HepG2 (cell line): ENCODE measurements around the gene LPCAT4. TPM values are rescaled to one million over a fixed set of nuclear protein-coding genes. Genes with fewer than 3 reads are reported as not detected.

Experiments used
- ATAC-seq: fragments of 200-7000 bp; cut with Tn5 transposase; 3 replicates; pipeline ENCODE4 v1.9.1; 2020; ENCODE audit warnings: mild to moderate bottlenecking, moderate library complexity
- BruUV-seq: library from RNA; stranded (reverse); fragments of 400-500 nt; replicated peaks from 2 replicates; lab custom pipeline; 2021; lab: Mats Ljungman, UMichigan
- CTCF ChIA-PET: fragments of 300-600 bp; formaldehyde crosslinking; extraction: SDS; loops from one replicate; lab custom pipeline; 2021; ENCODE audit warnings: low total read pairs, inconsistent platforms, low intra/inter-chr PET ratio; lab: Yijun Ruan, JAX
- POLR2A ChIA-PET: fragments of 350-600 bp; sonication (Branson Sonifier 250); formaldehyde crosslinking; loops from one replicate; lab custom pipeline; 2020; ENCODE audit warnings: antibody characterized with exemption, inconsistent platforms; lab: Yijun Ruan, JAX
- DNase-seq: peaks from one replicate; pipeline ENCODE4 v3.0.0-alpha.2; 2015; ENCODE audit warnings: low spot score
- FAIRE-seq: peaks from 3 replicates; lab custom pipeline; 2011; peaks lifted over from hg19 to GRCh38; lab: Jason Lieb, UNC
- H2AFZ ChIP-seq: one replicate; pipeline ENCODE4 v1.6.1; 2011; ENCODE audit warnings: low read length, inconsistent platforms
- H3K27ac ChIP-seq: fragments of 300-600 bp; 3 replicates; pipeline ENCODE4 v1.8.0; 2011; ENCODE audit warnings: mixed run types, mild to moderate bottlenecking, mixed read lengths, low read length, inconsistent platforms; ENCODE audit not compliant: insufficient read depth; ENCODE audit errors: extremely low read length
- H3K27me3 ChIP-seq, 2 experiments: fragments of 200-600 bp in 1 of 2; 2 replicates in 1 of 2; 3 replicates in 1 of 2; pipeline versions ENCODE4 v1.6.0 to v1.8.0; 2011; ENCODE audit warnings: low read length in 2 of 2, mild to moderate bottlenecking in 2 of 2, moderate library complexity in 2 of 2, inconsistent platforms in 1 of 2; ENCODE audit not compliant: insufficient read depth in 2 of 2, control insufficient read depth in 1 of 2
- H3K36me3 ChIP-seq, 2 experiments: fragments of 200-600 bp in 1 of 2; replicated peaks in 1 of 2; 2 replicates in 1 of 2; 3 replicates in 1 of 2; pipeline versions ENCODE4 v1.5.1 to v1.8.0; 2011; ENCODE audit warnings: low read length in 2 of 2, inconsistent platforms in 1 of 2; ENCODE audit not compliant: insufficient read depth in 2 of 2, control insufficient read depth in 1 of 2
- H3K4me1 ChIP-seq: 2 replicates; pipeline ENCODE4 v1.5.1; 2012; ENCODE audit warnings: low read length, inconsistent platforms; ENCODE audit not compliant: insufficient read depth
- H3K4me2 ChIP-seq: 2 replicates; pipeline ENCODE4 v1.6.0; 2011; ENCODE audit warnings: low read depth, low read length, inconsistent platforms
- H3K4me3 ChIP-seq, 3 experiments: fragments of 200-600 bp in 1 of 3; sonication (generic), shearing (Covaris generic) in 1 of 3; replicated peaks in 1 of 3; 2 replicates each; pipeline ENCODE4 v1.5.1; 2011 to 2016; ENCODE audit warnings: low read length in 3 of 3, inconsistent platforms in 2 of 3, low read depth in 2 of 3, mild to moderate bottlenecking in 2 of 3, control low read depth in 1 of 3, mixed read lengths in 1 of 3; ENCODE audit not compliant: insufficient read depth in 1 of 3
- H3K79me2 ChIP-seq: one replicate; pipeline ENCODE4 v1.6.1; 2011; ENCODE audit warnings: low read length, inconsistent platforms; ENCODE audit not compliant: insufficient read depth
- H3K9ac ChIP-seq: 2 replicates; pipeline ENCODE4 v1.6.0; 2011; ENCODE audit warnings: mild to moderate bottlenecking, low read depth, low read length, inconsistent platforms; ENCODE audit not compliant: insufficient read depth
- H3K9me3 ChIP-seq: 2 replicates; pipeline ENCODE4 v1.5.1; 2012; ENCODE audit warnings: mild to moderate bottlenecking, low read length
- H4K20me1 ChIP-seq: 2 replicates; pipeline ENCODE4 v1.6.0; 2011; ENCODE audit warnings: inconsistent platforms, mild to moderate bottlenecking, low read length, moderate library complexity; ENCODE audit not compliant: insufficient read depth
- CAMTA2 ChIP-seq: sonication (generic); formaldehyde crosslinking; IDR thresholded peaks from 2 replicates; pipeline ENCODE4 v1.4.0; 2020; ENCODE audit warnings: mild to moderate bottlenecking, missing genetic modification reagents, borderline replicate concordance
- DNMT3B ChIP-seq: conservative IDR thresholded peaks from 2 replicates; pipeline ENCODE4 v1.6.1; 2016; ENCODE audit warnings: missing biosample characterization, control low read depth
- MLLT10 ChIP-seq: sonication (generic); formaldehyde crosslinking; IDR thresholded peaks from 2 replicates; pipeline ENCODE4 v1.4.0; 2020; ENCODE audit warnings: missing genetic modification reagents
- PAWR ChIP-seq: sonication (generic); formaldehyde crosslinking; IDR thresholded peaks from 2 replicates; pipeline ENCODE4 v1.4.0; 2020; ENCODE audit warnings: missing genetic modification reagents, mild to moderate bottlenecking, borderline replicate concordance
- RARG ChIP-seq: sonication (generic); formaldehyde crosslinking; IDR thresholded peaks from 2 replicates; pipeline ENCODE4 v1.4.0; 2020; ENCODE audit warnings: low read depth, mild to moderate bottlenecking, missing genetic modification reagents
- SMARCE1 ChIP-seq: fragments of 450-650 bp; IDR thresholded peaks from 2 replicates; pipeline ENCODE4 v1.6.1; 2017; ENCODE audit warnings: borderline replicate concordance
- SP140L ChIP-seq: sonication (generic); formaldehyde crosslinking; IDR thresholded peaks from 2 replicates; pipeline ENCODE4 v1.4.0; 2020; ENCODE audit warnings: missing genetic modification reagents, borderline replicate concordance
- TAF15 ChIP-seq: fragments of 200-400 bp; formaldehyde crosslinking; IDR thresholded peaks from one replicate; pipeline ENCODE4 v1.6.1; 2018; ENCODE audit warnings: mild to moderate bottlenecking, low read depth, low read length; ENCODE audit not compliant: poor library complexity, severe bottlenecking
- TBX2 ChIP-seq: sonication (generic); formaldehyde crosslinking; IDR thresholded peaks from 2 replicates; pipeline ENCODE4 v1.5.0; 2020; ENCODE audit warnings: missing genetic modification reagents, mild to moderate bottlenecking, borderline replicate concordance
- ZBTB3 ChIP-seq: sonication (generic); formaldehyde crosslinking; IDR thresholded peaks from 2 replicates; pipeline ENCODE4 v1.4.0; 2020; ENCODE audit warnings: low read depth, mild to moderate bottlenecking, moderate library complexity, missing genetic modification reagents, borderline replicate concordance
- ZNF17 ChIP-seq: sonication (generic); formaldehyde crosslinking; IDR thresholded peaks from 2 replicates; pipeline ENCODE4 v1.5.0; 2020; ENCODE audit warnings: mild to moderate bottlenecking, missing genetic modification reagents
- ZNF546 ChIP-seq: sonication (generic); formaldehyde crosslinking; conservative IDR thresholded peaks from 2 replicates; pipeline ENCODE4 v1.8.1; 2023; ENCODE audit warnings: mild to moderate bottlenecking, missing genetic modification reagents
- ZNF775 ChIP-seq: sonication (generic); formaldehyde crosslinking; IDR thresholded peaks from 2 replicates; pipeline ENCODE4 v1.4.0; 2020; ENCODE audit warnings: missing genetic modification reagents, mild to moderate bottlenecking, moderate library complexity, borderline replicate concordance
- in situ Hi-C: cut with HindIII; loops from 2 replicates; pipeline ENCODE4 v1.10.0; 2017; ENCODE audit warnings: low pct_unique_long_range_greater_than_20kb; ENCODE audit not compliant: extremely low pct_ligation_motif_present
- intact Hi-C: fragments of 100-400 bp; cut with micrococcal nuclease; formaldehyde crosslinking; loops from one replicate; pipeline ENCODE4 v1.10.0; 2022; ENCODE audit not compliant: unreplicated experiment
- polyA plus RNA-seq, 8 experiments: library from polyadenylated mRNA; depleted of rRNA in 3 of 8; stranded (reverse) in 7 of 8; unstranded in 1 of 8; fragments of >200 nt; fragmentation: Illumina TruSeq in 4 of 8; extraction: Trizol in 4 of 8; gene quantifications; 2 replicates each; pipeline versions ENCODE4 v1.2.1 to v1.2.3, GENCODE V29; 2011 to 2016; ENCODE audit warnings: low read depth in 4 of 8, missing spikeins in 1 of 8, mixed read lengths in 1 of 8; ENCODE audit not compliant: insufficient read depth in 1 of 8
- total RNA-seq, 5 experiments: library from RNA; depleted of rRNA; stranded (reverse); fragments of >200 nt; fragmentation: Illumina TruSeq; extraction: Trizol; gene quantifications; 2 replicates each; pipeline ENCODE4 v1.2.3, GENCODE V29; 2016; ENCODE audit warnings: low read depth in 1 of 5
- TF ChIP-seq, protein P1 (sequence below): sonication (generic); formaldehyde crosslinking; IDR thresholded peaks from 2 replicates; pipeline ENCODE4 v1.4.0; 2020; ENCODE audit warnings: missing genetic modification reagents
- TF ChIP-seq, protein P2 (sequence below): sonication (generic); formaldehyde crosslinking; IDR thresholded peaks from 2 replicates; pipeline ENCODE4 v1.5.0; 2020; ENCODE audit warnings: mild to moderate bottlenecking, missing genetic modification reagents
- TF ChIP-seq, protein P3 (sequence below): sonication (generic); formaldehyde crosslinking; IDR thresholded peaks from 2 replicates; pipeline ENCODE4 v1.5.0; 2020; ENCODE audit warnings: missing genetic modification reagents
- TF ChIP-seq, protein P4 (sequence below): sonication (generic); formaldehyde crosslinking; IDR thresholded peaks from 2 replicates; pipeline ENCODE4 v1.4.0; 2020; ENCODE audit warnings: missing genetic modification reagents

Gene LPCAT4
- total and polyA plus RNA-seq, 2 of the 13 experiments (the other 11 are each of a cell fraction or from before 2014, with no cell fraction given), result 8.1 to 57.1 TPM

DNA sequence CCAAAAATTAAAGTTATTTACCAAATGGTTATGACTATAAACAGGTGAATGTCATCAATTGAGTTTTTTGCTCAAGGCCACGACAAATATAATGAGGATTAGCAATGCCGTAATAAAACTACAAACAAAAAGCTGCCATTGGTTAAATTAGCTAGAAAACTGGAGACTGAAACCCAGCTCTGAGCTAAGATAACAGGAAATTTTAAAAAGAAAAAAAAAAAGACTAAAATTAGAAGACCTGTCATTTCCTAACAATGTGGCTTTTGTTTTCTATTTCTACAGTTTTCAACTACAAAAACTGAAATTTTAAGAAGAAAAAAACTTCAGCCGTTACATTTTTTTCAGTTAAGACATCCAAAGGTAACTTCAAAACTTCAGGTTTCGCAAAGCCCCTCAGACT is 39.1 kb downstream of the LPCAT4 start (continued):
- TF ChIP-seq, protein P1, sequence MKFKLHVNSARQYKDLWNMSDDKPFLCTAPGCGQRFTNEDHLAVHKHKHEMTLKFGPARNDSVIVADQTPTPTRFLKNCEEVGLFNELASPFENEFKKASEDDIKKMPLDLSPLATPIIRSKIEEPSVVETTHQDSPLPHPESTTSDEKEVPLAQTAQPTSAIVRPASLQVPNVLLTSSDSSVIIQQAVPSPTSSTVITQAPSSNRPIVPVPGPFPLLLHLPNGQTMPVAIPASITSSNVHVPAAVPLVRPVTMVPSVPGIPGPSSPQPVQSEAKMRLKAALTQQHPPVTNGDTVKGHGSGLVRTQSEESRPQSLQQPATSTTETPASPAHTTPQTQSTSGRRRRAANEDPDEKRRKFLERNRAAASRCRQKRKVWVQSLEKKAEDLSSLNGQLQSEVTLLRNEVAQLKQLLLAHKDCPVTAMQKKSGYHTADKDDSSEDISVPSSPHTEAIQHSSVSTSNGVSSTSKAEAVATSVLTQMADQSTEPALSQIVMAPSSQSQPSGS, result no peak
- TF ChIP-seq SP140L (CRISPR knock-in tag) (no peak), MLLT10 (CRISPR knock-in tag) (no peak), RARG (CRISPR knock-in tag) (no peak), SMARCE1 (no peak), ZNF775 (CRISPR knock-in tag) (no peak), PAWR (CRISPR knock-in tag) (no peak)
- TF ChIP-seq, protein P2, sequence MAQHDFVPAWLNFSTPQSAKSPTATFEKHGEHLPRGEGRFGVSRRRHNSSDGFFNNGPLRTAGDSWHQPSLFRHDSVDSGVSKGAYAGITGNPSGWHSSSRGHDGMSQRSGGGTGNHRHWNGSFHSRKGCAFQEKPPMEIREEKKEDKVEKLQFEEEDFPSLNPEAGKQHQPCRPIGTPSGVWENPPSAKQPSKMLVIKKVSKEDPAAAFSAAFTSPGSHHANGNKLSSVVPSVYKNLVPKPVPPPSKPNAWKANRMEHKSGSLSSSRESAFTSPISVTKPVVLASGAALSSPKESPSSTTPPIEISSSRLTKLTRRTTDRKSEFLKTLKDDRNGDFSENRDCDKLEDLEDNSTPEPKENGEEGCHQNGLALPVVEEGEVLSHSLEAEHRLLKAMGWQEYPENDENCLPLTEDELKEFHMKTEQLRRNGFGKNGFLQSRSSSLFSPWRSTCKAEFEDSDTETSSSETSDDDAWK (CRISPR knock-in tag), result no peak
- TF ChIP-seq, protein P3, sequence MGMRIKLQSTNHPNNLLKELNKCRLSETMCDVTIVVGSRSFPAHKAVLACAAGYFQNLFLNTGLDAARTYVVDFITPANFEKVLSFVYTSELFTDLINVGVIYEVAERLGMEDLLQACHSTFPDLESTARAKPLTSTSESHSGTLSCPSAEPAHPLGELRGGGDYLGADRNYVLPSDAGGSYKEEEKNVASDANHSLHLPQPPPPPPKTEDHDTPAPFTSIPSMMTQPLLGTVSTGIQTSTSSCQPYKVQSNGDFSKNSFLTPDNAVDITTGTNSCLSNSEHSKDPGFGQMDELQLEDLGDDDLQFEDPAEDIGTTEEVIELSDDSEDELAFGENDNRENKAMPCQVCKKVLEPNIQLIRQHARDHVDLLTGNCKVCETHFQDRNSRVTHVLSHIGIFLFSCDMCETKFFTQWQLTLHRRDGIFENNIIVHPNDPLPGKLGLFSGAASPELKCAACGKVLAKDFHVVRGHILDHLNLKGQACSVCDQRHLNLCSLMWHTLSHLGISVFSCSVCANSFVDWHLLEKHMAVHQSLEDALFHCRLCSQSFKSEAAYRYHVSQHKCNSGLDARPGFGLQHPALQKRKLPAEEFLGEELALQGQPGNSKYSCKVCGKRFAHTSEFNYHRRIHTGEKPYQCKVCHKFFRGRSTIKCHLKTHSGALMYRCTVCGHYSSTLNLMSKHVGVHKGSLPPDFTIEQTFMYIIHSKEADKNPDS (CRISPR knock-in tag), result no peak

DNA sequence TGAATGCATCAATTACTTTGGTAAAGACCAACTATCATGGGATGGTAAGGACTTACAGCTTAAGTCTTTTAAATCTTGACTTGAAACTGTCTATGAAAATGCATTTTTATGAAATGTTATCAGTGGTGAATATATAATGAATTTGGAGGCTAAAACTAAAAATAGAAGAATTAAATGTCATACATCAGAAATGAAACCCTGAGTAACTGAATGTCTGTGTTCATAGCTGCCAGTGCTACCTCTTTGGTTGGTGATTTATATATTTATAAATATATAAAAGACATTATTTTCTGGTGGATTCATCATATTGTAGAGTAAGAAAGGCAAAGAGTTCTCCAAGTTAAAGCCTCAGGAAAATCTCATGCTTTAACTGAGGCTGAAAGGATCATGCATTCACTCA is 41.6 kb downstream of the LPCAT4 start:
- H3K4me1 ChIP-seq, result no peaks in the 10 kb centered on the region
- in situ Hi-C loops, result no loop called here
- H3K9ac ChIP-seq, result no peak overlapping the region
- POLR2A ChIA-PET, result no interaction called here
- no peaks in the 10 kb centered on the region for H3K9me3 ChIP-seq
- intact Hi-C loops, result no loop called here
- no peaks in the 10 kb centered on the region for H3K27me3 ChIP-seq
- H3K4me2 ChIP-seq, result no peak overlapping the region
- H3K27ac ChIP-seq, result no peak overlapping the region
- BruUV-seq, result no TSS peak
- H3K4me3 ChIP-seq, result no peak overlapping the region
- no peaks in the 10 kb centered on the region for H3K36me3 ChIP-seq
- ATAC-seq (no peak), FAIRE-seq (no peak), DNase-seq (no peak)
- CTCF ChIA-PET, result no interaction called here
- no peaks in the 10 kb centered on the region for H4K20me1 ChIP-seq
- H2AFZ ChIP-seq, result no peak overlapping the region
- no peaks in the 10 kb centered on the region for H3K79me2 ChIP-seq
- TF ChIP-seq CAMTA2 (CRISPR knock-in tag) (no peak), ZNF546 (CRISPR knock-in tag) (no peak), ZBTB3 (CRISPR knock-in tag) (no peak), DNMT3B (no peak), ZNF17 (no peak), TAF15 (no peak), TBX2 (CRISPR knock-in tag) (no peak)
- TF ChIP-seq, protein P4, sequence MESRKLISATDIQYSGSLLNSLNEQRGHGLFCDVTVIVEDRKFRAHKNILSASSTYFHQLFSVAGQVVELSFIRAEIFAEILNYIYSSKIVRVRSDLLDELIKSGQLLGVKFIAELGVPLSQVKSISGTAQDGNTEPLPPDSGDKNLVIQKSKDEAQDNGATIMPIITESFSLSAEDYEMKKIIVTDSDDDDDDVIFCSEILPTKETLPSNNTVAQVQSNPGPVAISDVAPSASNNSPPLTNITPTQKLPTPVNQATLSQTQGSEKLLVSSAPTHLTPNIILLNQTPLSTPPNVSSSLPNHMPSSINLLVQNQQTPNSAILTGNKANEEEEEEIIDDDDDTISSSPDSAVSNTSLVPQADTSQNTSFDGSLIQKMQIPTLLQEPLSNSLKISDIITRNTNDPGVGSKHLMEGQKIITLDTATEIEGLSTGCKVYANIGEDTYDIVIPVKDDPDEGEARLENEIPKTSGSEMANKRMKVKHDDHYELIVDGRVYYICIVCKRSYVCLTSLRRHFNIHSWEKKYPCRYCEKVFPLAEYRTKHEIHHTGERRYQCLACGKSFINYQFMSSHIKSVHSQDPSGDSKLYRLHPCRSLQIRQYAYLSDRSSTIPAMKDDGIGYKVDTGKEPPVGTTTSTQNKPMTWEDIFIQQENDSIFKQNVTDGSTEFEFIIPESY (CRISPR knock-in tag), result no peak
- TF ChIP-seq, all 625 proteins: peak for 0
